H9 (cell line): ENCODE measurements around the gene C17orf58. TPM values are rescaled to one million over a fixed set of nuclear protein-coding genes. Genes with fewer than 3 reads are reported as not detected.

Source experiments
- DNase-seq: peaks from one replicate; pipeline ENCODE4 v3.0.0-alpha.2; 2017
- H2AFZ ChIP-seq: one replicate; pipeline ENCODE4 v1.6.1; 2013; ENCODE audit warnings: mild to moderate bottlenecking, low read length, control low read depth, moderate library complexity
- H2AK5ac ChIP-seq: 2 replicates; pipeline ENCODE4 v1.6.1; 2013; ENCODE audit warnings: low read length, control low read depth, mixed read lengths; ENCODE audit not compliant: insufficient read length
- H2BK120ac ChIP-seq: one replicate; pipeline ENCODE4 v1.6.1; 2013; ENCODE audit warnings: low read depth, mild to moderate bottlenecking, low read length, control low read depth, inconsistent platforms; ENCODE audit not compliant: poor library complexity, severe bottlenecking
- H2BK12ac ChIP-seq: 2 replicates; pipeline ENCODE4 v1.6.1; 2013; ENCODE audit warnings: low read length, control low read depth, mixed read lengths, low read depth; ENCODE audit not compliant: insufficient read length
- H2BK15ac ChIP-seq: 2 replicates; pipeline ENCODE4 v1.6.1; 2013; ENCODE audit warnings: low read depth, low read length, control low read depth
- H2BK20ac ChIP-seq: one replicate; pipeline ENCODE4 v1.6.1; 2013; ENCODE audit warnings: low read depth, mild to moderate bottlenecking, low read length, control low read depth, inconsistent platforms; ENCODE audit not compliant: poor library complexity, severe bottlenecking
- H2BK5ac ChIP-seq: 2 replicates; pipeline ENCODE4 v1.6.1; 2013; ENCODE audit warnings: low read length, control low read depth, mixed read lengths; ENCODE audit not compliant: insufficient read length
- H3K14ac ChIP-seq: 2 replicates; pipeline ENCODE4 v1.6.1; 2013; ENCODE audit warnings: low read length, control low read depth; ENCODE audit not compliant: insufficient read depth
- H3K18ac ChIP-seq: 2 replicates; pipeline ENCODE4 v1.6.1; 2013; ENCODE audit warnings: low read depth, mild to moderate bottlenecking, mixed read lengths, low read length, control low read depth; ENCODE audit not compliant: insufficient read length
- H3K23ac ChIP-seq: 2 replicates; pipeline ENCODE4 v1.6.1; 2013; ENCODE audit warnings: low read length, control low read depth, mixed read lengths, low read depth; ENCODE audit not compliant: insufficient read length
- H3K23me2 ChIP-seq: 2 replicates; pipeline ENCODE4 v1.6.1; 2013; ENCODE audit warnings: low read depth, mild to moderate bottlenecking, mixed read lengths, low read length, control low read depth; ENCODE audit not compliant: insufficient read length, poor library complexity, severe bottlenecking
- H3K27ac ChIP-seq: 2 replicates; pipeline ENCODE4 v1.5.1; 2013; ENCODE audit warnings: low read length, control low read depth, mixed read lengths, low read depth; ENCODE audit not compliant: insufficient read length
- H3K27me3 ChIP-seq: 2 replicates; pipeline ENCODE4 v1.6.1; 2013; ENCODE audit warnings: low read length, control low read depth, inconsistent platforms; ENCODE audit not compliant: insufficient read depth
- H3K4ac ChIP-seq: 2 replicates; pipeline ENCODE4 v1.6.1; 2013; ENCODE audit warnings: low read depth, mild to moderate bottlenecking, control low read depth, inconsistent platforms, low read length, moderate library complexity
- H3K4me1 ChIP-seq: 2 replicates; pipeline ENCODE4 v1.6.1; 2013; ENCODE audit warnings: low read length, control low read depth, inconsistent platforms; ENCODE audit not compliant: insufficient read depth
- H3K4me2 ChIP-seq: 2 replicates; pipeline ENCODE4 v1.6.1; 2013; ENCODE audit warnings: low read length, control low read depth, mixed read lengths; ENCODE audit not compliant: insufficient read length, insufficient read depth
- H3K56ac ChIP-seq: 2 replicates; pipeline ENCODE4 v1.6.1; 2013; ENCODE audit warnings: low read depth, mild to moderate bottlenecking, mixed read lengths, low read length, control low read depth; ENCODE audit not compliant: insufficient read length
- H3K79me1 ChIP-seq: 2 replicates; pipeline ENCODE4 v1.6.1; 2013; ENCODE audit warnings: low read depth, mild to moderate bottlenecking, moderate library complexity, low read length, control low read depth, inconsistent platforms; ENCODE audit not compliant: insufficient read depth, poor library complexity, severe bottlenecking
- H3K79me2 ChIP-seq: 2 replicates; pipeline ENCODE4 v1.6.1; 2013; ENCODE audit warnings: low read length, control low read depth, inconsistent platforms; ENCODE audit not compliant: insufficient read depth
- H3K9ac ChIP-seq: 2 replicates; pipeline ENCODE4 v1.6.1; 2013; ENCODE audit warnings: low read length, control low read depth, mixed read lengths; ENCODE audit not compliant: insufficient read length; ENCODE audit errors: extremely low read depth
- H3K9me3 ChIP-seq: one replicate; pipeline ENCODE4 v1.6.1; 2013; ENCODE audit warnings: low read depth, low read length, inconsistent platforms; ENCODE audit not compliant: control insufficient read depth
- H3T11ph ChIP-seq: one replicate; pipeline ENCODE4 v1.6.1; 2013; ENCODE audit warnings: mild to moderate bottlenecking, low read length, control low read depth, inconsistent platforms
- H4K20me1 ChIP-seq: one replicate; pipeline ENCODE4 v1.6.1; 2013; ENCODE audit not compliant: control insufficient read depth, insufficient read length, insufficient read depth
- H4K5ac ChIP-seq: 2 replicates; pipeline ENCODE4 v1.6.1; 2013; ENCODE audit warnings: low read depth, mild to moderate bottlenecking, mixed read lengths, low read length, control low read depth; ENCODE audit not compliant: insufficient read length
- H4K8ac ChIP-seq: replicated peaks from 2 replicates; pipeline ENCODE4 v1.6.1; 2013; ENCODE audit warnings: low read length, control low read depth, mixed read lengths, low read depth; ENCODE audit not compliant: insufficient read length
- H4K91ac ChIP-seq: 2 replicates; pipeline ENCODE4 v1.6.1; 2013; ENCODE audit warnings: low read depth, mild to moderate bottlenecking, moderate library complexity, mixed read lengths, low read length, control low read depth; ENCODE audit not compliant: insufficient read length
- H3K27ac Mint-ChIP-seq, 3 experiments: 2 replicates in 2 of 3; 3 replicates in 1 of 3; pipeline ENCODE4 v1.8.0; 2020 to 2021; ENCODE audit warnings: mixed read lengths in 3 of 3, mild to moderate bottlenecking in 1 of 3, moderate library complexity in 1 of 3
- H3K27me3 Mint-ChIP-seq: 2 replicates; pipeline ENCODE4 v1.8.0; 2021; ENCODE audit warnings: low read depth, mild to moderate bottlenecking, moderate library complexity, mixed read lengths
- H3K36me3 Mint-ChIP-seq, 3 experiments: 2 replicates in 2 of 3; 3 replicates in 1 of 3; pipeline ENCODE4 v1.8.0; 2020 to 2021; ENCODE audit warnings: low read depth in 3 of 3, mixed read lengths in 3 of 3; ENCODE audit not compliant: insufficient read depth in 1 of 3
- H3K4me1 Mint-ChIP-seq, 2 experiments: 2 replicates each; pipeline ENCODE4 v1.8.0; 2020; ENCODE audit warnings: mixed read lengths in 2 of 2
- H3K4me3 Mint-ChIP-seq, 2 experiments: 2 replicates in 1 of 2; 3 replicates in 1 of 2; pipeline ENCODE4 v1.8.0; 2020 to 2021; ENCODE audit warnings: mild to moderate bottlenecking in 2 of 2, mixed read lengths in 2 of 2, moderate library complexity in 1 of 2
- H3K9me3 Mint-ChIP-seq, 2 experiments: 2 replicates in 1 of 2; 3 replicates in 1 of 2; pipeline ENCODE4 v1.8.0; 2020; ENCODE audit warnings: mild to moderate bottlenecking in 2 of 2, mixed read lengths in 2 of 2, moderate library complexity in 1 of 2
- WGBS: extraction: QIAGEN DNeasy Blood & Tissue Kit; methylation state at CpG from one replicate; pipeline ENCODE4 v1.1.7; 2013; ENCODE audit warnings: missing lambda C conversion rate, low lambda C conversion rate, mixed read lengths; ENCODE audit not compliant: insufficient read length; ENCODE audit errors: extremely low coverage; 5-methylcytosine and 5-hydroxymethylcytosine counted together
- total RNA-seq: library from RNA; stranded (reverse); gene quantifications from 2 replicates; pipeline ENCODE4 v1.2.1, GENCODE V29; 2021
- TF ChIP-seq, protein P1 (sequence below): fragments of 200-600 bp; sonication (generic); conservative IDR thresholded peaks from 3 replicates; pipeline ENCODE4 v1.8.0; 2021; ENCODE audit warnings: antibody characterized with exemption, mild to moderate bottlenecking

C17orf58 gene
- total RNA-seq, 1 experiment from 2014 or later = 12.3 TPM

DNA sequence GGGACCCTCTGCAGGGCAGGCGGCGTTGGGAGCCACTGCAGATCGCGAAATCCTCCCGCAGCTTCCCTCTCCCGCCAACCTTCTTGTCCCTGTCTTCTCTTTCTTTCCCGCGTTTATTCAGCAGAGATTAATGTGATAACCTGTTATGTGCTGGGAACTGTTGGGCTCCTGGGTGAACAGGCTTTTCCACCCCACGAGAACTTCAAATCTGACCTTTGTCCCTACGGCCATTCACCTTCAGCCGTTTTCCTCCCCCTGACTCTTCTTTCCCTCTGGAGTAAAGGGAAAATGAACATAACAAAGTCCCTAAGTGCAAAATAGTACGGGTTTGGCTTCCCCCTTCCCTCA is 24.1 kb upstream of the C17orf58 start:
- Histone ChIP-seq H3K79me2 (no peaks in the 10 kb centered on the region), H3K23me2 (peaks cover 6% of the 10 kb centered on the region), H3T11ph (no peak overlapping the region), H2AFZ (no peak overlapping the region), H3K4ac (no peak overlapping the region), H3K79me1 (no peaks in the 10 kb centered on the region), H2AK5ac (no peak overlapping the region), H3K18ac (peak overlapping the region; percentile 80), H4K20me1 (no peaks in the 10 kb centered on the region), H3K4me1 (no peaks in the 10 kb centered on the region), H3K9ac (peak overlapping the region; percentile 86), H3K14ac (peak overlapping the region; percentile 87; the same call in 1 of the 2 replicates), H2BK120ac (peak overlapping the region; percentile 57), H3K27me3 (no peaks in the 10 kb centered on the region), H3K4me2 (peak overlapping the region; percentile 88), H4K91ac (no peak overlapping the region), H2BK20ac (no peak overlapping the region), H4K5ac (no peak overlapping the region), H3K9me3 (no peaks in the 10 kb centered on the region), H2BK15ac (no peak overlapping the region), H2BK12ac (no peak overlapping the region), H3K23ac (no peak overlapping the region), H4K8ac (no peak overlapping the region), H3K27ac (peak overlapping the region; percentile 73), H3K56ac (no peak overlapping the region), H2BK5ac (no peak overlapping the region)
- Mint-ChIP-seq H3K27ac (peak overlapping the region; percentile 78 to 98 (median 90)), H3K4me1 (peaks cover 9 to 15% of the 10 kb centered on the region in 2 experiments), H3K9me3 (peaks cover 0 to 2% of the 10 kb centered on the region in 2 experiments; a peak in 1 of 5 replicates), H3K4me3 (peak overlapping the region; percentile 78 to 84), H3K36me3 (no peaks in the 10 kb centered on the region; a peak in 1 of 7 replicates), H3K27me3 (peaks cover 2% of the 10 kb centered on the region; the same call in 1 of the 2 replicates)
- TF ChIP-seq, protein P1, sequence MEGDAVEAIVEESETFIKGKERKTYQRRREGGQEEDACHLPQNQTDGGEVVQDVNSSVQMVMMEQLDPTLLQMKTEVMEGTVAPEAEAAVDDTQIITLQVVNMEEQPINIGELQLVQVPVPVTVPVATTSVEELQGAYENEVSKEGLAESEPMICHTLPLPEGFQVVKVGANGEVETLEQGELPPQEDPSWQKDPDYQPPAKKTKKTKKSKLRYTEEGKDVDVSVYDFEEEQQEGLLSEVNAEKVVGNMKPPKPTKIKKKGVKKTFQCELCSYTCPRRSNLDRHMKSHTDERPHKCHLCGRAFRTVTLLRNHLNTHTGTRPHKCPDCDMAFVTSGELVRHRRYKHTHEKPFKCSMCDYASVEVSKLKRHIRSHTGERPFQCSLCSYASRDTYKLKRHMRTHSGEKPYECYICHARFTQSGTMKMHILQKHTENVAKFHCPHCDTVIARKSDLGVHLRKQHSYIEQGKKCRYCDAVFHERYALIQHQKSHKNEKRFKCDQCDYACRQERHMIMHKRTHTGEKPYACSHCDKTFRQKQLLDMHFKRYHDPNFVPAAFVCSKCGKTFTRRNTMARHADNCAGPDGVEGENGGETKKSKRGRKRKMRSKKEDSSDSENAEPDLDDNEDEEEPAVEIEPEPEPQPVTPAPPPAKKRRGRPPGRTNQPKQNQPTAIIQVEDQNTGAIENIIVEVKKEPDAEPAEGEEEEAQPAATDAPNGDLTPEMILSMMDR = no peak
- WGBS = no CpG with 5 or more reads among the region's 12 CpGs
- DNase-seq = no peak
